Endothelial cell of umbilical vein (primary cell): ENCODE data around the gene NTRK2. TPM values are rescaled to one million over a fixed set of nuclear protein-coding genes. Genes with fewer than 3 reads are reported as not detected.

Experiments
- BruUV-seq: library from RNA; stranded (reverse); fragments of 400-500 nt; replicated peaks from 2 replicates; lab custom pipeline; 2021; lab: Mats Ljungman, UMichigan
- CTCF ChIA-PET: fragments of 300-600, 350-600 bp; sonication (Branson Sonifier 250); formaldehyde crosslinking; loops from one replicate; lab custom pipeline; 2021; ENCODE audit warnings: antibody characterized with exemption, inconsistent platforms; lab: Charles Lee
- POLR2A ChIA-PET: fragments of 300-600, 350-600 bp; sonication (Branson Sonifier 250); formaldehyde crosslinking; loops from one replicate; lab custom pipeline; 2021; ENCODE audit warnings: antibody characterized with exemption, inconsistent platforms; lab: Charles Lee
- DNase-seq: peaks from one replicate; pipeline ENCODE4 v3.0.0-alpha.2; 2011; ENCODE audit warnings: low read depth, low spot score
- FAIRE-seq: peaks from 2 replicates; lab custom pipeline; 2011; peaks lifted over from hg19 to GRCh38; lab: Jason Lieb, UNC
- H2AFZ ChIP-seq: 2 replicates; pipeline ENCODE4 v1.6.0; 2012; ENCODE audit warnings: low read depth, low read length, control low read depth, inconsistent platforms
- H3K27ac ChIP-seq: 2 replicates; pipeline ENCODE4 v1.5.1; 2011; ENCODE audit warnings: low read depth, mild to moderate bottlenecking, control low read depth, low read length, moderate library complexity; ENCODE audit not compliant: insufficient read depth
- H3K27me3 ChIP-seq, 2 experiments: 2 replicates each; pipeline versions ENCODE4 v1.6.0 to v1.6.1; 2011; ENCODE audit warnings: low read length in 2 of 2, mixed read lengths in 1 of 2; ENCODE audit not compliant: control insufficient read depth in 2 of 2, insufficient read depth in 2 of 2
- H3K36me3 ChIP-seq, 2 experiments: 2 replicates in 1 of 2; 3 replicates in 1 of 2; pipeline ENCODE4 v1.5.1; 2011; ENCODE audit warnings: low read length in 2 of 2, mild to moderate bottlenecking in 1 of 2, moderate library complexity in 1 of 2; ENCODE audit not compliant: control insufficient read depth in 2 of 2, insufficient read depth in 2 of 2; ENCODE audit errors: extremely low read depth in 1 of 2
- H3K4me1 ChIP-seq: 3 replicates; pipeline ENCODE4 v1.5.1; 2011; ENCODE audit warnings: mild to moderate bottlenecking, low read length; ENCODE audit not compliant: control insufficient read depth, insufficient read depth; ENCODE audit errors: extremely low read depth
- H3K4me2 ChIP-seq: 2 replicates; pipeline ENCODE4 v1.6.1; 2011; ENCODE audit warnings: low read length, control low read depth, mixed read lengths; ENCODE audit not compliant: insufficient read depth
- H3K4me3 ChIP-seq, 3 experiments: fragments of 200-600 bp in 1 of 3; sonication (generic), shearing (Covaris generic) in 1 of 3; replicated peaks in 1 of 3; 2 replicates each; pipeline ENCODE4 v1.5.1; 2011 to 2016; ENCODE audit warnings: control low read depth in 3 of 3, low read length in 3 of 3, mild to moderate bottlenecking in 2 of 3, inconsistent platforms in 1 of 3, low read depth in 1 of 3, moderate library complexity in 1 of 3; ENCODE audit not compliant: insufficient read depth in 1 of 3
- H3K79me2 ChIP-seq: 2 replicates; pipeline ENCODE4 v1.6.0; 2012; ENCODE audit warnings: low read length, inconsistent platforms; ENCODE audit not compliant: control insufficient read depth, insufficient read depth
- H3K9ac ChIP-seq: replicated peaks from 2 replicates; pipeline ENCODE3; 2011; ENCODE audit warnings: low read length, control low read depth; ENCODE audit not compliant: insufficient read depth; ENCODE audit errors: extremely low read depth
- H3K9me1 ChIP-seq: replicated peaks from 3 replicates; pipeline ENCODE4 v1.6.0; 2011; ENCODE audit warnings: mild to moderate bottlenecking, low read length; ENCODE audit not compliant: control insufficient read depth, insufficient read depth; ENCODE audit errors: extremely low read depth
- H3K9me3 ChIP-seq: replicated peaks from 2 replicates; pipeline ENCODE4 v1.5.1; 2012; ENCODE audit warnings: low read length, inconsistent platforms; ENCODE audit not compliant: control insufficient read depth, insufficient read depth
- H4K20me1 ChIP-seq: replicated peaks from 2 replicates; pipeline ENCODE3; 2011; ENCODE audit warnings: mild to moderate bottlenecking, low read length; ENCODE audit not compliant: control insufficient read depth, insufficient read depth; ENCODE audit errors: extremely low read depth
- EZH2 ChIP-seq: IDR thresholded peaks from 2 replicates; pipeline ENCODE4 v1.6.1; 2012; ENCODE audit warnings: borderline replicate concordance, low read depth, mild to moderate bottlenecking, moderate library complexity, low read length, inconsistent platforms; ENCODE audit not compliant: severe bottlenecking
- FOS ChIP-seq: IDR thresholded peaks from 2 replicates; pipeline ENCODE4 v1.6.1; 2011; ENCODE audit warnings: mild to moderate bottlenecking, low read length, moderate library complexity, borderline replicate concordance; ENCODE audit not compliant: insufficient read depth
- GATA2 ChIP-seq: IDR thresholded peaks from 2 replicates; pipeline ENCODE4 v1.7.0; 2011; ENCODE audit warnings: low read depth, mild to moderate bottlenecking, moderate library complexity, mixed read lengths, low read length; ENCODE audit not compliant: insufficient read length, insufficient read depth
- JUN ChIP-seq: IDR thresholded peaks from 2 replicates; pipeline ENCODE4 v1.6.1; 2011; ENCODE audit warnings: borderline replicate concordance, low read depth; ENCODE audit not compliant: insufficient read length, insufficient read depth
- MAX ChIP-seq: IDR thresholded peaks from 2 replicates; pipeline ENCODE4 v1.6.1; 2011; ENCODE audit not compliant: insufficient read depth, insufficient read length
- MYC ChIP-seq: IDR thresholded peaks from one replicate; pipeline ENCODE4 v1.6.1; 2011; ENCODE audit warnings: mild to moderate bottlenecking, low read depth, low read length
- POLR2A ChIP-seq: IDR thresholded peaks from 2 replicates; pipeline ENCODE4 v1.6.1; 2012; ENCODE audit warnings: low read depth, mild to moderate bottlenecking, control low read depth, low read length
- POLR2AphosphoS5 ChIP-seq: IDR thresholded peaks from 2 replicates; pipeline ENCODE4 v1.6.1; 2012; ENCODE audit warnings: low read depth, mild to moderate bottlenecking, control low read depth, low read length, moderate library complexity; ENCODE audit not compliant: insufficient read depth
- dilution Hi-C: fragments of 300-500 bp; cut with MboI; formaldehyde crosslinking; loops from one replicate; pipeline ENCODE4 v1.15.0; 2019; ENCODE audit warnings: low sequenced_read_pairs; ENCODE audit not compliant: extremely low pct_ligation_motif_present
- intact Hi-C: fragments of 100-400 bp; cut with micrococcal nuclease; formaldehyde crosslinking; loops from one replicate; pipeline ENCODE4 v1.10.0; 2022
- polyA plus RNA-seq, 4 experiments: library from polyadenylated mRNA; depleted of rRNA in 3 of 4; stranded (reverse) in 3 of 4; unstranded in 1 of 4; fragments of >200 nt; gene quantifications; 2 replicates each; pipeline versions ENCODE4 v1.2.1 to v1.2.3, GENCODE V29; 2011 to 2012; ENCODE audit warnings: missing spikeins in 1 of 4
- total RNA-seq: library from RNA; stranded (reverse); gene quantifications from 2 replicates; pipeline ENCODE4 v1.2.3, GENCODE V29; 2021
- TF ChIP-seq, protein P1 (sequence below), 2 donors: IDR thresholded peaks; 1 replicate in 1 of 2; 2 replicates in 1 of 2; pipeline ENCODE4 v1.5.1; 2011; ENCODE audit warnings: low read length in 2 of 2, mild to moderate bottlenecking in 2 of 2, moderate library complexity in 2 of 2, control low read depth in 1 of 2, inconsistent platforms in 1 of 2, low read depth in 1 of 2; ENCODE audit not compliant: insufficient read depth in 1 of 2; ENCODE audit errors: extremely low read depth in 1 of 2

NTRK2 gene
- total and polyA plus RNA-seq, 2 donors (not counting 3 experiments of a cell fraction or from before 2014, with no cell fraction given), result 0.01 to 0.13 TPM

- no peak overlapping the region for H3K4me2 ChIP-seq
- no peak overlapping the region for H3K4me3 ChIP-seq
- POLR2A ChIA-PET, result no interaction called here
- H4K20me1 ChIP-seq, result no peaks in the 10 kb centered on the region
- dilution Hi-C loops (no loop called here), intact Hi-C loops (no loop called here)
- no peaks in the 10 kb centered on the region for H3K79me2 ChIP-seq
- no peaks in the 10 kb centered on the region for H3K36me3 ChIP-seq
- H3K9me3 ChIP-seq, result no peaks in the 10 kb centered on the region
- H2AFZ ChIP-seq, result no peak overlapping the region
- no TSS peak for BruUV-seq
- CTCF ChIA-PET, result interaction anchor here (1.5 kb wide), 1 partner anchor 13 kb away, joined by 3 read pairs; no protein-coding TSS in a partner anchor
- DNase-seq, result no peak
- H3K9me1 ChIP-seq, result no peaks in the 10 kb centered on the region
- no peaks in the 10 kb centered on the region for H3K4me1 ChIP-seq
- H3K27me3 ChIP-seq, result peaks cover 0 to 2% of the 10 kb centered on the region in 2 experiments
- no peak overlapping the region for H3K27ac ChIP-seq
- TF ChIP-seq, protein P1, sequence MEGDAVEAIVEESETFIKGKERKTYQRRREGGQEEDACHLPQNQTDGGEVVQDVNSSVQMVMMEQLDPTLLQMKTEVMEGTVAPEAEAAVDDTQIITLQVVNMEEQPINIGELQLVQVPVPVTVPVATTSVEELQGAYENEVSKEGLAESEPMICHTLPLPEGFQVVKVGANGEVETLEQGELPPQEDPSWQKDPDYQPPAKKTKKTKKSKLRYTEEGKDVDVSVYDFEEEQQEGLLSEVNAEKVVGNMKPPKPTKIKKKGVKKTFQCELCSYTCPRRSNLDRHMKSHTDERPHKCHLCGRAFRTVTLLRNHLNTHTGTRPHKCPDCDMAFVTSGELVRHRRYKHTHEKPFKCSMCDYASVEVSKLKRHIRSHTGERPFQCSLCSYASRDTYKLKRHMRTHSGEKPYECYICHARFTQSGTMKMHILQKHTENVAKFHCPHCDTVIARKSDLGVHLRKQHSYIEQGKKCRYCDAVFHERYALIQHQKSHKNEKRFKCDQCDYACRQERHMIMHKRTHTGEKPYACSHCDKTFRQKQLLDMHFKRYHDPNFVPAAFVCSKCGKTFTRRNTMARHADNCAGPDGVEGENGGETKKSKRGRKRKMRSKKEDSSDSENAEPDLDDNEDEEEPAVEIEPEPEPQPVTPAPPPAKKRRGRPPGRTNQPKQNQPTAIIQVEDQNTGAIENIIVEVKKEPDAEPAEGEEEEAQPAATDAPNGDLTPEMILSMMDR (IDR thresholded peaks at IDR 0.05; ENCODE audit: extremely low read depth in 1 of 2, insufficient read depth in 1 of 2, low read depth in 1 of 2, low read length in 2 of 2), result no peak
- no peak for TF ChIP-seq MAX
- no peak for TF ChIP-seq POLR2AphosphoS5
- no peak for TF ChIP-seq POLR2A
- no peak for TF ChIP-seq JUN
- no peak for TF ChIP-seq EZH2
- no peak for TF ChIP-seq FOS
- TF ChIP-seq MYC, result no peak
- no peak for TF ChIP-seq GATA2
- no peak for FAIRE-seq
- H3K9ac ChIP-seq, result no peak overlapping the region
These were observed 125.6 kb downstream of the NTRK2 start for GRCh38 chr9:84794981-84795637.
